HG03066 (cell line): ENCODE measurements around the gene METTL15.
"Not testable (repeated sequence)": the region's sequence is repeated elsewhere in the genome, so short reads cannot be mapped to it uniquely, and the experiment has no call there.

ENCODE experiments used
- ATAC-seq: cut with Tn5 transposase; IDR thresholded peaks from one replicate; pipeline ENCODE4 v1.9.1; 2021; ENCODE audit warnings: low read depth; ENCODE audit not compliant: unreplicated experiment

The METTL15 gene

DNA sequence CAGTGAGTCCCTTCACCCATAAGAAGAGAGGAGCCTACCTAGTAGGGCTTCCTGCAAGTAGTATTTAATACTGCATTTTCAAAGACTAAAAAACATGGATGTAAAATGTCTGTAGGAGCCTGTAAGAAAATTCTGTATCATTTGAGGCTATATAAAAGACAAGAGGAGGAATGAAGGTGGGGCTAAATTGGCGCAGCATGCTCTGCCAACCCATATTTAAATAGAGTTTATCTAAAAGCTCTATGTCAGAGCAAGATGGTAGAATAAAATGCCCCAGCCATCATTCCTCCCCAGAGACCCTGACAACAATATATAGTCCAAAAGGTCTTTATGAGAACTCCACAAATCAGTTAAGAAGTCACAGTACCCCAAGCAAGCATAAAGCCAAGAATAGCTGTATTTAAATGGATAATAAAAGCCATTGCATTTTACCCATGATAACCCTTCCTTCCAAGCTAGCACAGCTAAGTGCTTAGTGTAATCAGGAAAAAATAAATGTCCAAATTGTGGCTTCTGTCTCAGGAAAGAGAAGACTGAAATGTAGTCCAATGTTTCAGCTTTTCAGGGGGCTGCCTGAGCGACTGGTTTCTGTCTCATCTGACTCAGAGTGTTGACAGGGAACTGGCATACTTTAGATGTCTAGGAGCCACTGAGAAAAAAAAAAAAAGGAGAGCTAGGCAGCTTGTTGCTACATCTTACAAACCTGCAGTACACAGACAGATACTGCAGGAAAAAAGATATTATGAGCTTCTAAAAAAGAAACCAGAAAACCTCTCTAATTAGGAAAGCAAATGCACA, 258.6 kb downstream of the METTL15 start:
- no peak for ATAC-seq

- ATAC-seq = not testable (repeated sequence)
Observed at GRCh38 chr11:28378095-28378494, 269.9 kb downstream of the METTL15 start.
